ENCODE measurements around the gene NPAS2. TPM values are rescaled to one million over a fixed set of nuclear protein-coding genes. Genes with fewer than 3 reads are reported as not detected.
A peak's percentile ranks its signal among the peaks of the same experiment; 100 is the strongest.

NPAS2 gene
- total and polyA plus RNA-seq, 2 donors (not counting 3 experiments of a cell fraction or from before 2014, with no cell fraction given): 29.0 to 53.9 TPM

GRCh38 chr2:100884145-100884621, 64.2 kb downstream of the NPAS2 start:
- H3K9me3 ChIP-seq (replicated peaks; ENCODE audit: control insufficient read depth, insufficient read depth, low read length): no peaks in the 10 kb centered on the region
- BruUV-seq (replicated peaks): no TSS peak
- peak overlapping the region; percentile 36 for H3K4me2 ChIP-seq (ENCODE audit: insufficient read depth, low read length)
- no peaks in the 10 kb centered on the region for H4K20me1 ChIP-seq (replicated peaks; ENCODE audit: control insufficient read depth, extremely low read depth, insufficient read depth, low read length)
- no peak overlapping the region for H2AFZ ChIP-seq (ENCODE audit: low read depth, low read length)
- TF ChIP-seq GATA2 (IDR thresholded peaks at IDR 0.05; ENCODE audit: insufficient read depth, insufficient read length, low read depth, low read length): peak; percentile 88
- no peak for TF ChIP-seq MAX (IDR thresholded peaks at IDR 0.05; ENCODE audit: insufficient read depth, insufficient read length)
- ChIA-PET POLR2A (no interaction called here), CTCF (interaction anchor here (0.7 to 2.2 kb wide), 5 partner anchors 9 to 154 kb away, joined by 3 to 7 read pairs (median 4); no protein-coding TSS in a partner anchor)
- H3K4me3 ChIP-seq (replicated peaks in 1 of 3; ENCODE audit: insufficient read depth in 1 of 3, low read depth in 1 of 3, low read length in 3 of 3): no peak overlapping the region
- H3K27ac ChIP-seq (ENCODE audit: insufficient read depth, low read depth, low read length): peak overlapping the region; percentile 30
- H3K36me3 ChIP-seq (ENCODE audit: control insufficient read depth in 2 of 2, extremely low read depth in 1 of 2, insufficient read depth in 2 of 2, low read length in 2 of 2): no peaks in the 10 kb centered on the region
- DNase-seq (ENCODE audit: low read depth, low spot score) (peak; percentile 85), FAIRE-seq (peak; percentile 43)
- intact Hi-C loops (cut with micrococcal nuclease) (no loop called here), dilution Hi-C loops (cut with MboI; ENCODE audit: extremely low pct_ligation_motif_present, low sequenced_read_pairs) (no loop called here)
- no peaks in the 10 kb centered on the region for H3K27me3 ChIP-seq (ENCODE audit: control insufficient read depth in 2 of 2, insufficient read depth in 2 of 2, low read length in 2 of 2)
- no peak overlapping the region for H3K9ac ChIP-seq (replicated peaks; ENCODE audit: extremely low read depth, insufficient read depth, low read length)
- H3K79me2 ChIP-seq (ENCODE audit: control insufficient read depth, insufficient read depth, low read length): peaks cover 10% of the 10 kb centered on the region
- H3K4me1 ChIP-seq (ENCODE audit: control insufficient read depth, extremely low read depth, insufficient read depth, low read length): peaks cover 66% of the 10 kb centered on the region
- H3K9me1 ChIP-seq (replicated peaks; ENCODE audit: control insufficient read depth, extremely low read depth, insufficient read depth, low read length): no peaks in the 10 kb centered on the region

GRCh38 chr2:100886085-100886484, 66.1 kb downstream of the NPAS2 start:
- DNase-seq (ENCODE audit: low read depth, low spot score): peak; percentile 76
- Histone ChIP-seq H3K9ac (replicated peaks; ENCODE audit: extremely low read depth, insufficient read depth, low read length) (no peak overlapping the region), H3K4me3 (replicated peaks in 1 of 3; ENCODE audit: insufficient read depth in 1 of 3, low read depth in 1 of 3, low read length in 3 of 3) (no peak overlapping the region), H3K79me2 (ENCODE audit: control insufficient read depth, insufficient read depth, low read length) (peaks cover 7% of the 10 kb centered on the region), H2AFZ (ENCODE audit: low read depth, low read length) (no peak overlapping the region), H3K9me1 (replicated peaks; ENCODE audit: control insufficient read depth, extremely low read depth, insufficient read depth, low read length) (no peaks in the 10 kb centered on the region), H4K20me1 (replicated peaks; ENCODE audit: control insufficient read depth, extremely low read depth, insufficient read depth, low read length) (no peaks in the 10 kb centered on the region), H3K36me3 (ENCODE audit: control insufficient read depth in 2 of 2, extremely low read depth in 1 of 2, insufficient read depth in 2 of 2, low read length in 2 of 2) (no peaks in the 10 kb centered on the region), H3K9me3 (replicated peaks; ENCODE audit: control insufficient read depth, insufficient read depth, low read length) (no peaks in the 10 kb centered on the region), H3K27ac (ENCODE audit: insufficient read depth, low read depth, low read length) (no peak overlapping the region), H3K4me1 (ENCODE audit: control insufficient read depth, extremely low read depth, insufficient read depth, low read length) (peaks cover 50% of the 10 kb centered on the region), H3K27me3 (ENCODE audit: control insufficient read depth in 2 of 2, insufficient read depth in 2 of 2, low read length in 2 of 2) (no peaks in the 10 kb centered on the region), H3K4me2 (ENCODE audit: insufficient read depth, low read length) (peak overlapping the region; percentile 29)
- ChIA-PET POLR2A (no interaction called here), CTCF (interaction anchor here (0.7 to 2.2 kb wide), 6 partner anchors 11 to 105 kb away, joined by 3 to 9 read pairs (median 4); partner anchors contain the start of gene NPAS2)
- no peak for TF ChIP-seq JUN (IDR thresholded peaks at IDR 0.05; ENCODE audit: borderline replicate concordance, insufficient read depth, insufficient read length, low read depth)
- no TSS peak for BruUV-seq (replicated peaks)
- intact Hi-C loops (cut with micrococcal nuclease) (no loop called here), dilution Hi-C loops (cut with MboI; ENCODE audit: extremely low pct_ligation_motif_present, low sequenced_read_pairs) (no loop called here)
- peak; percentile 56 for FAIRE-seq
